ENCODE data around the gene PCGF3. TPM values are rescaled to one million over a fixed set of nuclear protein-coding genes. Genes with fewer than 3 reads are reported as not detected.

PCGF3 gene
- total and polyA plus RNA-seq, 9 of the 15 experiments (the other 6 are each of a cell fraction or from before 2014, with no cell fraction given): 2.6 to 46.1 (median 20.3) TPM

- Histone ChIP-seq H3K27ac (ENCODE audit: extremely low read depth, low read depth, low read length) (no peak overlapping the region), H3K4me1 (replicated peaks in 1 of 2; ENCODE audit: control insufficient read depth in 2 of 2, insufficient read depth in 2 of 2, low read length in 2 of 2) (peaks cover 0 to 36% of the 10 kb centered on the region in 2 experiments; a peak in 3 of 5 replicates)
- intact Hi-C loops (cut with micrococcal nuclease): no loop called here
These were observed 91.4 kb downstream of the PCGF3 start for GRCh38 chr4:797066-797465.

More at GRCh38 chr4:797066-797465, 91.4 kb downstream of the PCGF3 start:
- Histone ChIP-seq H3K9ac (ENCODE audit: insufficient read depth in 1 of 2, low read depth in 2 of 2, low read length in 2 of 2) (no peak overlapping the region), H2AFZ (ENCODE audit: low read depth, low read length) (no peak overlapping the region), H4K20me1 (replicated peaks; ENCODE audit: control insufficient read depth, insufficient read depth, low read length) (0 out of 2 replicates have a peak, but pooled peaks cover 3% of the 10 kb centered on the region), H3K9me3 (replicated peaks; ENCODE audit: control insufficient read depth, insufficient read depth, low read depth, low read length) (no peaks in the 10 kb centered on the region), H3K27me3 (ENCODE audit: control insufficient read depth in 2 of 2, insufficient read depth in 2 of 2, low read length in 2 of 2) (peaks cover 15 to 33% of the 10 kb centered on the region in 2 experiments), H3K79me2 (ENCODE audit: control insufficient read depth, insufficient read depth, low read length) (no peaks in the 10 kb centered on the region), H3K4me2 (ENCODE audit: insufficient read depth, low read length) (no peak overlapping the region), H3K9me1 (ENCODE audit: control insufficient read depth, insufficient read depth, low read length) (no peaks in the 10 kb centered on the region), H3K36me3 (ENCODE audit: control insufficient read depth, insufficient read depth, low read length) (no peaks in the 10 kb centered on the region), H3K4me3 (no peak overlapping the region)
- ATAC-seq: no peak
- WGBS (ENCODE audit: insufficient coverage, low coverage, missing lambda C conversion rate): 20% methylated on average over 3 of the region's 4 CpGs
- in situ Hi-C loops (cut with MboI): no loop called here
- FAIRE-seq: no peak
- BruUV-seq (replicated peaks): no TSS peak
- TF ChIP-seq THAP12 (CRISPR knock-in tag; IDR thresholded peaks at IDR 0.05): no peak
- TF ChIP-seq ZEB2 (IDR thresholded peaks at IDR 0.05): no peak
- no peak for TF ChIP-seq MTF1 (CRISPR knock-in tag; IDR thresholded peaks at IDR 0.05; ENCODE audit: borderline replicate concordance)
- no peak for TF ChIP-seq ETV1 (tag; conservative IDR thresholded peaks at IDR 0.05; ENCODE audit: low read depth)
- TF ChIP-seq, protein P1, sequence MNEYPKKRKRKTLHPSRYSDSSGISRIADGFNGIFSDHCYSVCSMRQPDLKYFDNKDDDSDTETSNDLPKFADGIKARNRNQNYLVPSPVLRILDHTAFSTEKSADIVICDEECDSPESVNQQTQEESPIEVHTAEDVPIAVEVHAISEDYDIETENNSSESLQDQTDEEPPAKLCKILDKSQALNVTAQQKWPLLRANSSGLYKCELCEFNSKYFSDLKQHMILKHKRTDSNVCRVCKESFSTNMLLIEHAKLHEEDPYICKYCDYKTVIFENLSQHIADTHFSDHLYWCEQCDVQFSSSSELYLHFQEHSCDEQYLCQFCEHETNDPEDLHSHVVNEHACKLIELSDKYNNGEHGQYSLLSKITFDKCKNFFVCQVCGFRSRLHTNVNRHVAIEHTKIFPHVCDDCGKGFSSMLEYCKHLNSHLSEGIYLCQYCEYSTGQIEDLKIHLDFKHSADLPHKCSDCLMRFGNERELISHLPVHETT (CRISPR knock-in tag; conservative IDR thresholded peaks at IDR 0.05 in 1 of 2, IDR thresholded peaks at IDR 0.05 in 1 of 2): no peak
- TF ChIP-seq ZNF146 (CRISPR knock-in tag; IDR thresholded peaks at IDR 0.05; ENCODE audit: unreplicated experiment): no peak
- TF ChIP-seq, protein P2, sequence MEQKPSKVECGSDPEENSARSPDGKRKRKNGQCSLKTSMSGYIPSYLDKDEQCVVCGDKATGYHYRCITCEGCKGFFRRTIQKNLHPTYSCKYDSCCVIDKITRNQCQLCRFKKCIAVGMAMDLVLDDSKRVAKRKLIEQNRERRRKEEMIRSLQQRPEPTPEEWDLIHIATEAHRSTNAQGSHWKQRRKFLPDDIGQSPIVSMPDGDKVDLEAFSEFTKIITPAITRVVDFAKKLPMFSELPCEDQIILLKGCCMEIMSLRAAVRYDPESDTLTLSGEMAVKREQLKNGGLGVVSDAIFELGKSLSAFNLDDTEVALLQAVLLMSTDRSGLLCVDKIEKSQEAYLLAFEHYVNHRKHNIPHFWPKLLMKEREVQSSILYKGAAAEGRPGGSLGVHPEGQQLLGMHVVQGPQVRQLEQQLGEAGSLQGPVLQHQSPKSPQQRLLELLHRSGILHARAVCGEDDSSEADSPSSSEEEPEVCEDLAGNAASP (IDR thresholded peaks at IDR 0.05): no peak
- CTCF ChIA-PET (ENCODE audit: low intra/inter-chr PET ratio): interaction anchor here (0.6 kb wide), 1 partner anchor 68 kb away, joined by 3 read pairs; no protein-coding TSS in a partner anchor
- POLR2A ChIA-PET: no interaction called here
- no peak for DNase-seq (ENCODE audit: extremely low read depth in 1 of 4, low spot score in 3 of 4)

Measured in K562 (cell line).